Vagina (tissue), 2 donors: ENCODE results near the gene ZNF580.

Source experiments
- CTCF ChIP-seq, 3 experiments: fragments of 450-650 bp in 2 of 3; fragments of 200-600 bp in 1 of 3; sonication (generic) in 1 of 3; IDR thresholded peaks; one replicate each; pipeline ENCODE4 v1.5.1; 2017 to 2019; ENCODE audit warnings: antibody characterized with exemption in 3 of 3, mild to moderate bottlenecking in 2 of 3, moderate library complexity in 2 of 3
- POLR2A ChIP-seq, 2 donors: fragments of 450-650 bp; IDR thresholded peaks; one replicate each; pipeline ENCODE4 v1.6.1; 2017; ENCODE audit warnings: antibody characterized with exemption in 2 of 2, mild to moderate bottlenecking in 2 of 2, moderate library complexity in 2 of 2

GRCh38 chr19:55621673-55622231, 19.1 kb upstream of the ZNF580 start:
- TF ChIP-seq CTCF (IDR thresholded peaks at IDR 0.05) (no peak), POLR2A (IDR thresholded peaks at IDR 0.05) (no peak)
